Tibial artery (tissue), 4 donors: Measurements from ENCODE around the gene DKC1.
A peak's percentile ranks its signal among the peaks of the same experiment; 100 is the strongest.

Experiments used
- DNase-seq, 2 donors: peaks; one replicate each; pipeline ENCODE4 v3.0.0-alpha.2; 2019
- H3K27ac ChIP-seq, 2 donors: fragments of 200-600 bp; sonication (generic) in 1 of 2; 1 replicate in 1 of 2; 2 replicates in 1 of 2; pipeline ENCODE4 v1.5.1; 2018 to 2019; ENCODE audit warnings: mild to moderate bottlenecking in 1 of 2
- H3K27me3 ChIP-seq, 2 donors: fragments of 200-600 bp; sonication (generic) in 1 of 2; one replicate each; pipeline versions ENCODE4 v1.5.1 to v1.6.0; 2016 to 2019
- H3K36me3 ChIP-seq, 3 donors: fragments of 200-600 bp; sonication (generic) in 2 of 3; one replicate each; pipeline ENCODE4 v1.5.1; 2016 to 2019; ENCODE audit warnings: mild to moderate bottlenecking in 2 of 3
- H3K4me1 ChIP-seq, 4 donors: fragments of 200-600 bp; sonication (generic) in 2 of 4; 1 replicate in 3 of 4; 2 replicates in 1 of 4; pipeline ENCODE4 v1.5.1; 2016 to 2019
- H3K4me3 ChIP-seq, 2 donors: fragments of 200-600 bp; sonication (generic) in 1 of 2; 1 replicate in 1 of 2; 2 replicates in 1 of 2; pipeline ENCODE4 v1.5.1; 2018 to 2019; ENCODE audit warnings: mild to moderate bottlenecking in 2 of 2
- H3K9me3 ChIP-seq, 3 donors: fragments of 200-600 bp; sonication (generic) in 1 of 3; one replicate each; pipeline ENCODE4 v1.5.1; 2016 to 2019
- intact Hi-C: fragments of 100-400 bp; cut with DNase I; formaldehyde crosslinking; loops from one replicate; pipeline ENCODE4 v1.15.0; 2023; ENCODE audit warnings: low total_unique reads
- TF ChIP-seq, protein P1 (sequence below), 2 experiments: fragments of 200-600 bp in 1 of 2; fragments of 450-650 bp in 1 of 2; IDR thresholded peaks; one replicate each; pipeline ENCODE4 v1.5.1; 2017 to 2019; ENCODE audit warnings: antibody characterized with exemption in 2 of 2, mild to moderate bottlenecking in 1 of 2, moderate library complexity in 1 of 2

The DKC1 gene

DNA sequence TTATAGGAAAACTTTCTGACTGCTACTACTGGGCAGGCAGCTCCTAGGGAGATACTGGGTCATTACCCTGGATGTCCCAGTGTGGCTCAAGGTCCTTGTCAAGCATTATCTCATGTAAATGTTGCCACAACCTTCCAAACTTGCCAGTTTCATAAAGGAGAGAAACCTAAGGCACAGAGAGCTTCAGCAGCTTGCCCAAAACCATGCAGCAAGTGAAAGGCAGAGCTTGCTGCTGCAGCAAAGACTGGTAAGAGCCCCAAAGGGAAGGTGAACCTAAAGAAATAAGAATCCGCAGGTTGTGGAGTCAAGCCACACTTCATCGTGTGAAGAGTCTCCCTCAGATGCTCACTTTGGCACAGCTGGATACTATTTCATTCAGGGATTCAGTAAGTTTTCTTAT, 40.3 kb downstream of the DKC1 start:
- Histone ChIP-seq H3K36me3 (no peaks in the 10 kb centered on the region), H3K9me3 (no peaks in the 10 kb centered on the region), H3K4me1 (peaks cover 0 to 3% (median 0%) of the 10 kb centered on the region in 4 donors), H3K27ac (no peak overlapping the region), H3K27me3 (no peaks in the 10 kb centered on the region), H3K4me3 (no peak overlapping the region)
- no peak for DNase-seq
- TF ChIP-seq, protein P1, sequence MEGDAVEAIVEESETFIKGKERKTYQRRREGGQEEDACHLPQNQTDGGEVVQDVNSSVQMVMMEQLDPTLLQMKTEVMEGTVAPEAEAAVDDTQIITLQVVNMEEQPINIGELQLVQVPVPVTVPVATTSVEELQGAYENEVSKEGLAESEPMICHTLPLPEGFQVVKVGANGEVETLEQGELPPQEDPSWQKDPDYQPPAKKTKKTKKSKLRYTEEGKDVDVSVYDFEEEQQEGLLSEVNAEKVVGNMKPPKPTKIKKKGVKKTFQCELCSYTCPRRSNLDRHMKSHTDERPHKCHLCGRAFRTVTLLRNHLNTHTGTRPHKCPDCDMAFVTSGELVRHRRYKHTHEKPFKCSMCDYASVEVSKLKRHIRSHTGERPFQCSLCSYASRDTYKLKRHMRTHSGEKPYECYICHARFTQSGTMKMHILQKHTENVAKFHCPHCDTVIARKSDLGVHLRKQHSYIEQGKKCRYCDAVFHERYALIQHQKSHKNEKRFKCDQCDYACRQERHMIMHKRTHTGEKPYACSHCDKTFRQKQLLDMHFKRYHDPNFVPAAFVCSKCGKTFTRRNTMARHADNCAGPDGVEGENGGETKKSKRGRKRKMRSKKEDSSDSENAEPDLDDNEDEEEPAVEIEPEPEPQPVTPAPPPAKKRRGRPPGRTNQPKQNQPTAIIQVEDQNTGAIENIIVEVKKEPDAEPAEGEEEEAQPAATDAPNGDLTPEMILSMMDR (IDR thresholded peaks at IDR 0.05): no peak
- intact Hi-C loops: no loop called here

DNA sequence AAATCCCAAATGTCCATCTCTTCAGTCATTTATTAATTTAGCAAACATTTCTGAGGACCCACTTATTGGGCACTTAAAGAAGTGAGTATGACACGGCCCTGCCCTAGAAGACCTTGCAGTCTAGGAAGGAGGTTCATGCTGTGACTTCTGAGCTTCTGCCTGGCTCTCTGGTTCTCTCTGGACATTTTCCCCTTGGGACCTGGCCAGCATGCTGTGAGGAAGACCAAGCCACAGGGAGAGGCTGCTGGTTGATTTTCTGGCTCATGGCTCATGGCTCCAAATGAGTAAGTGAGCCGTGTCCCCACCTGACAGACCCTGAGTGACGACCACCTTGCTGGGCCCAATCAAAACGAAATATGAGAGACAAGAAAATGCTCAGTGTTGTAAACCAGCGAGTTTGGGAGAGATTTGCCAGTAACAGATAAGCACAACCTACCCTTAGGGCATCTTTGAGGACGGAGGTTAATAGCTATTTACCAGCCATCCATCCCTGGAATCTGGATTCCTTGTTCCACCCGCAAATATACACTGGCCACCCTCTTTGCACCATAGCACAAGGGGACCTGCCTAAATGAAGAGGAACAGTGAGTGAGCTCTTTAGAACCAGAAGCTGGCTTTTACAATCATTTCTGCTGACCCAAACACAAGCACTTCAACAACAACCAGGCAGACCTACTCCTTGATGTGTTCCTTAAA, 41.7 kb downstream of the DKC1 start:
- intact Hi-C loops: no loop called here
- no peaks in the 10 kb centered on the region for H3K9me3 ChIP-seq
- peaks cover 0 to 3% (median 0%) of the 10 kb centered on the region in 4 donors for H3K4me1 ChIP-seq
- no peak for DNase-seq
- H3K36me3 ChIP-seq: no peaks in the 10 kb centered on the region
- TF ChIP-seq, protein P1 (IDR thresholded peaks at IDR 0.05): no peak
- peak overlapping the region; percentile 64 to 74 for H3K4me3 ChIP-seq
- no peaks in the 10 kb centered on the region for H3K27me3 ChIP-seq
- peak overlapping the region; percentile 70 to 76 for H3K27ac ChIP-seq

DNA sequence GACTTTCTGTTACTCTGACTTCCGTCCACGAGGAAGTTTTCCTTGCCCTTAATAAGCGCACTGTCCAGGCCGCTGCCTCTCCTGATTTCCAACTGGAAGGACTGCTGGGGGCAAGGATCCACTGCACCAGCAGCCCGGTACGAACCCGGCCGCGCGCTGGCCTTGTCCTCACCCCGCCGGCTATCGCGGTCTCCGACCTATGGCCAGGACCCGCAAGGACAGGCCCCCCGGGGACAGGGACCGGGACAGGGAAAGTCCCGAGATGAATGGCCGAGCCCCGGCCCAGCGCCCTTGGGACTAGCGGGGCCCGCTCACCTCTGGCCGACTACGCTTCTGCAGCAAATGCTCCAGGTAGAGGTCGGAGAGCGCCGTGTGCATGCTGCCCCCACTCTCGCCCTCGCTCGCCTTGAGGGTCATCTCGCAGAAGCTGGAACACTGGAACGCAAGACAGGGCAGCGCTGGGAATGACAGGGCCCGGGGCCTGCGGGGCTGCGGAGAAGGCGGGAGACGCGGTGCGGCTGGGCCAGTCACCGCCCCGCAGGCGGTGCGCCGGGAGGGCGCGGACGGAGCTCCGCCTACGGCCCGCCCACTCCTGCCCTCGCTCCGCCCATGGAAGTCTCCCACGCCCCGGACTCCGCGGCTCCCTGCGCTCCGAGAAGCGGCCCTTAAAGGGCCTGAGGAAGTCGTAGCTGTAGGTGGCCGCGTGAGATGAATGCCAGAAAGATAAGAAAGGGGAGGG, 42.5 kb downstream of the DKC1 start, which contains the start of gene MPP1:
Gene MPP1 (minus strand): TSS at position 529 of the 739 bp plus-strand sequence. CDS start 112 bp downstream, at position 417.
- TF ChIP-seq, protein P1 (IDR thresholded peaks at IDR 0.05): no peak
- H3K4me1 ChIP-seq: peaks cover 0 to 3% (median 0%) of the 10 kb centered on the region in 4 donors
- intact Hi-C loops: no loop called here
- H3K36me3 ChIP-seq: no peaks in the 10 kb centered on the region
- peak within 1 kb of the TSS; percentile 64 to 74 for H3K4me3 ChIP-seq
- no peaks in the 10 kb centered on the region for H3K27me3 ChIP-seq
- no peaks in the 10 kb centered on the region for H3K9me3 ChIP-seq
- H3K27ac ChIP-seq: peak within 1 kb of the TSS; percentile 70 to 76
- peak; percentile 58 to 86 for DNase-seq

DNA sequence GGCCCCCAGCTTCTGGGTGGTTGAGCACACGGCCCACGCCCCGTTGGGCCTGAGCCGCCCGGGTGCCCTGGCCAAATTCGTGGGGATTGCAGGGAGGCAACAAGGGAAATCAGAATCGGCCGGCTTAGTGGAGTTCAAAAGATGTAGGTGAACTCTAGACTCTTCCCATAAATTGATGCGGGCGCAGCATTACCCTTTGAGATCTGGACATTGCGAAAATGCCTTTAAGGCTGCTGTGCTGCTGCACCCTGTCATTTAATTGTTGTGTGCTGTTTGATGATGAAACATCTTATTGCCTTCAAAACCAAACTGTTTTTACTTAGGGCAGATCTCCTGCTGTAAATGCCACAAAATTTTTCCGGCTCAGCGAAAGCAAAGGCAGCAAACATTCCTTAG, 43.0 kb downstream of the DKC1 start:
- Histone ChIP-seq H3K9me3 (no peaks in the 10 kb centered on the region), H3K27ac (peak overlapping the region; percentile 70 to 76), H3K4me1 (peaks cover 0 to 3% (median 0%) of the 10 kb centered on the region in 4 donors), H3K4me3 (peak overlapping the region; percentile 64 to 74), H3K36me3 (no peaks in the 10 kb centered on the region), H3K27me3 (no peaks in the 10 kb centered on the region)
- TF ChIP-seq, protein P1 (IDR thresholded peaks at IDR 0.05): no peak
- intact Hi-C loops: no loop called here
- DNase-seq: no peak

DNA sequence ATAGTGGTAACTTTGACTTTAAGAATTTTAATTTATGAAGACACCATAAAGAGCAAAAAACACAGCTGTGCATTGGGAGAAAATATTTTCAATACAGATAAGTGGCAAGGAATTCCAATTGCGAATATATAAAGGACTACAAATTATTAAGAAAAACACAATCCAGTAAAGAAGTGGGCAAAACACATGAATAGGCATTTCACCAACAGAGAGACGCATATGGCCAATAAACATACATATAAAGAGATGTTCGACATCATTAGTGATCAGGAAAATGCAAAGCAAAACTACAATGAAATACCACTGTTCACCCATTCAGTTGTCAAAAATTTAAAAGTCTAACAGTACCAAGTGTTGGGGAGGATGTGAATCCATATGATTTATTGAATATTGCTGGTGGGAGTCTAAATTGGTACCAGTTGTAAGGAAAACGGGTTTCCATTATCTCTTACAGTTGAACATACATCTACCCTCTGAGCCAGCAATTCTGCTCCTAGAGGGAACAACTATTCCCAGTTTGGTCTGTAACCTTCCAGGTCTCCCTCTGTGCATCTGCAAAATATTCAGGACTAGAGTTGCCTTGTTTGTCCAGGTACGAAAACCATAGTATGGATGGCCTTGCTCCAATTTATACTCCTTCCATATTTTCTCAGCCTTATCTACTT, 44.3 kb downstream of the DKC1 start:
- intact Hi-C loops: no loop called here
- no peaks in the 10 kb centered on the region for H3K36me3 ChIP-seq
- DNase-seq: no peak
- no peak overlapping the region for H3K27ac ChIP-seq
- H3K9me3 ChIP-seq: no peaks in the 10 kb centered on the region
- no peaks in the 10 kb centered on the region for H3K27me3 ChIP-seq
- H3K4me1 ChIP-seq: peaks cover 0 to 3% (median 0%) of the 10 kb centered on the region in 4 donors
- TF ChIP-seq, protein P1 (IDR thresholded peaks at IDR 0.05): no peak
- H3K4me3 ChIP-seq: no peak overlapping the region
